ENCODE data around the gene ESR1. TPM values are rescaled to one million over a fixed set of nuclear protein-coding genes. Genes with fewer than 3 reads are reported as not detected.
"Not testable (repeated sequence)": the region's sequence is repeated elsewhere in the genome, so short reads cannot be mapped to it uniquely, and the experiment has no call there.

Gene ESR1
- total and polyA plus RNA-seq, 11 donors: 0.15 to 3.5 (median 0.93) TPM

DNA sequence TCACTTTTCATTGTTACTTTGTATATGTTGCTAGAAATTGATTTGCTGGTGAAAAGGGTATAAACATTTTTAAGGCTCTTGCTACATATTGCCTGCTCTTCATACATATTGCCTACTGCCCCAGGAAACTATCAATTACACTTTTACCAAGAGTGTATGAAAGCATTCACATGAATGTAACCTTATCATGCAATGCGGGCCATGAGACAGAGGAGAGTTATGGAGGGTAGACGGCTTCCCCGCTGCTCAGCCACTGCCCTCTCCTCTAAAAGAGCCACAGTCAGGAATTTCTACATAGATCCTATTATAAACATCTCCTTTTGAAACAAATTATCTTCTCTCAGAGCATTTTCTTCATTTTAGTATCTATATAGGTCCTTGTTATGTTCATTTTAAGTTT lies 264.4 kb downstream of the ESR1 start:
- peaks cover 0 to 24% (median 3%) of the 10 kb centered on the region in 12 donors for H3K4me1 ChIP-seq
- H3K4me3 ChIP-seq: no peak overlapping the region
- DNase-seq (no peak), ATAC-seq (no peak)
- no peak overlapping the region for H3K27ac ChIP-seq
- 51 to 75% (median 66%) methylated on average over 3 of the region's 3 CpGs for WGBS, 4 donors
- TF ChIP-seq POLR2A (IDR thresholded peaks at IDR 0.05): no peak
- TF ChIP-seq, protein P1, sequence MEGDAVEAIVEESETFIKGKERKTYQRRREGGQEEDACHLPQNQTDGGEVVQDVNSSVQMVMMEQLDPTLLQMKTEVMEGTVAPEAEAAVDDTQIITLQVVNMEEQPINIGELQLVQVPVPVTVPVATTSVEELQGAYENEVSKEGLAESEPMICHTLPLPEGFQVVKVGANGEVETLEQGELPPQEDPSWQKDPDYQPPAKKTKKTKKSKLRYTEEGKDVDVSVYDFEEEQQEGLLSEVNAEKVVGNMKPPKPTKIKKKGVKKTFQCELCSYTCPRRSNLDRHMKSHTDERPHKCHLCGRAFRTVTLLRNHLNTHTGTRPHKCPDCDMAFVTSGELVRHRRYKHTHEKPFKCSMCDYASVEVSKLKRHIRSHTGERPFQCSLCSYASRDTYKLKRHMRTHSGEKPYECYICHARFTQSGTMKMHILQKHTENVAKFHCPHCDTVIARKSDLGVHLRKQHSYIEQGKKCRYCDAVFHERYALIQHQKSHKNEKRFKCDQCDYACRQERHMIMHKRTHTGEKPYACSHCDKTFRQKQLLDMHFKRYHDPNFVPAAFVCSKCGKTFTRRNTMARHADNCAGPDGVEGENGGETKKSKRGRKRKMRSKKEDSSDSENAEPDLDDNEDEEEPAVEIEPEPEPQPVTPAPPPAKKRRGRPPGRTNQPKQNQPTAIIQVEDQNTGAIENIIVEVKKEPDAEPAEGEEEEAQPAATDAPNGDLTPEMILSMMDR (IDR thresholded peaks at IDR 0.05): no peak
- intact Hi-C loops (cut with DNase I): no loop called here
- no peaks in the 10 kb centered on the region for H3K36me3 ChIP-seq
- H3K27me3 ChIP-seq: no peaks in the 10 kb centered on the region
- peaks cover 0 to 25% (median 10%) of the 10 kb centered on the region in 12 donors for H3K9me3 ChIP-seq

DNA sequence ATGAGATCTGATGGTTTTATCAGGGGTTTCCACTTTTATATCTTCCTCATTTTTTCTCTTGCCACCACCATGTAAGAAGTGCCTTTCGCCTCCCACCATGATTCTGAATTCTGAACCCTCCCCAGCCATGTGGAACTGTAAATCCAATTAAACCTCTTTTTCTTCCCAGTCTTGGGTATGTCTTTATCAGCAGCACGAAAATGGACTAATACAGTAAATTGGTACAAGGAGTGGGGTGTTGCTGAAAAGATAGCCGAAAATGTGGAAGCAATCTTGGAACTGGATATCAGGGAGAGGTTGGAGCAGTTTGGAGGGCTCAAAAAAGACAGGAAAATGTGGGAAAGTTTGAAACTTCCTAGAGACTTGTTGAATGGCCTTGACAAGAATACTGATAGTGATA lies 268.8 kb downstream of the ESR1 start:
- ATAC-seq; H3K27me3 ChIP-seq; H3K36me3 ChIP-seq; H3K27ac ChIP-seq; intact Hi-C loops (cut with DNase I); H3K4me3 ChIP-seq; DNase-seq: not testable (repeated sequence)
- 69 to 87% (median 77%) methylated on average over 3 of the region's 3 CpGs for WGBS, 4 donors
- H3K9me3 ChIP-seq: peaks cover 0 to 26% (median 11%) of the 10 kb centered on the region in 12 donors
- H3K4me1 ChIP-seq: peaks cover 0 to 13% (median 0%) of the 10 kb centered on the region in 12 donors

DNA sequence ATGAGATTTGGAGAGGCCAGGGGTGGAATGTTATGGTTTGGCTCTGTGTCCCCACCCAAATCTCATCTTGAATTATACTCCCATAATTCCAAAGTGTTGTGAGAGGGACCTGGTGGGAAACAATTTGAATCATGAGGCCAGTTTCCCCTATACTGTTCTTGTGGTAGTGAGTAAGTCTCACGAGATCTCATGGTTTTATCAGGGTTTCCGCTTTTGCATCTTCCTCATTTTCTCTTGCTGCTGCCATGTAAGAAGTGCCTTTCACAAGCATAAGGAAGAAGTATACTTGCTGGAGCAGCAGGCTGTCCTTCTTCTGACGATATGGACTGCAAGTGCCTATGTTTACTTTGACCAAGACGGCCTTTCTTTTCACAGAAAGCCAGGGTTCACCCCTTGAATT lies 270.5 kb downstream of the ESR1 start:
- DNase-seq: no peak
- intact Hi-C loops (cut with DNase I): no loop called here
- no peak for TF ChIP-seq POLR2A (IDR thresholded peaks at IDR 0.05)
- TF ChIP-seq, protein P1 (IDR thresholded peaks at IDR 0.05): no peak
- H3K9me3 ChIP-seq: peaks cover 0 to 26% (median 12%) of the 10 kb centered on the region in 12 donors
- no peaks in the 10 kb centered on the region for H3K36me3 ChIP-seq
- no peak for ATAC-seq
- no peak overlapping the region for H3K27ac ChIP-seq
- 84 to 93% (median 88%) methylated on average over 4 of the region's 4 CpGs for WGBS, 4 donors
- no peak overlapping the region for H3K4me3 ChIP-seq
- no peaks in the 10 kb centered on the region for H3K27me3 ChIP-seq
- no peaks in the 10 kb centered on the region for H3K4me1 ChIP-seq

DNA sequence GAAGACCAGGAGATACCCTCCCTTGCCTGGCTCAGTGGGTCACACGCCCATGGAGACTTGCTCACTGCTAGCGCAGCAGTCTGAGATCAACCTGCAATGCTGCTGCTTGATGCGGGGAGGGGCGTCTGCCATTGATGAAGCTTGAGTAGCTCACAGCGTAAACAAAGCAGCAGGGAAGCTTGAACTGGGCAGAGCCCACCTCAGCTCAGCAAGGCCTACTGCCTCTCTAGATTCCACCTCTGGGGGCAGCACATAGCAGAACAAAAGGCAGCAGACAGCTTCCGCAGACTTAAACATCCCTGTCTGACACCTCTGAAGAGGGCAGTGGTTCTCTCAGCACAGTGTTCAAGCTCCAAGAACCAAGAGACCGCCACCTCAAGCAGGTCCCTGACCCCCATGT lies 271.3 kb downstream of the ESR1 start:
- DNase-seq (no peak), ATAC-seq (no peak)
- H3K27ac ChIP-seq: no peak overlapping the region
- H3K36me3 ChIP-seq: no peaks in the 10 kb centered on the region
- TF ChIP-seq, protein P1 (IDR thresholded peaks at IDR 0.05): no peak
- no peak for TF ChIP-seq POLR2A (IDR thresholded peaks at IDR 0.05)
- no peaks in the 10 kb centered on the region for H3K4me1 ChIP-seq
- 75 to 89% (median 79%) methylated on average over 2 to 7 of the region's 7 CpGs for WGBS, 4 donors
- peaks cover 0 to 26% (median 14%) of the 10 kb centered on the region in 12 donors for H3K9me3 ChIP-seq
- intact Hi-C loops (cut with DNase I): no loop called here
- no peaks in the 10 kb centered on the region for H3K27me3 ChIP-seq
- H3K4me3 ChIP-seq: no peak overlapping the region

DNA sequence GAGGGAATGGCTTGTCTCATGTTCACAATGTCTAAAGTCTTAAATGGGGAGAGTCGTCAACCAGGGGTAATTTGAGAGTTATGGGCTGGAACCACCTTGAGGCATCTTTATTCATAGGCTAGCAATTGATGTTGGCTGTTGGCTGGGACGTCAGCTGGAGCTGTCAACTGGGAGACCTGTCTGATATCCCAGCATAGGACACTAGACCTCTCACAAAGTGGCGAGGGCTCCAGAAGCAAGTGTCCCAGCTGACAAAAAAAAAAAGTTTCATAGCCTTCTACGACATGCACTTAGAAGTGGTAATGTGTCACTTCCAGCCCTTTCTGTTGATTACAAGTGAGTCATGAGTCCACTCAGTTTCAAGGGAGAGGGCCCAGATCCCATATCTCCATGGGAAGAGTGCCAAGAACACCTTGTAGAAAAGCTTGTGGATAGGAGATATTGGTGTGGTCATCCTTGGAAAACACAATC lies 278.0 kb downstream of the ESR1 start:
- peaks cover 0 to 11% (median 0%) of the 10 kb centered on the region in 12 donors for H3K9me3 ChIP-seq
- ATAC-seq (peak in 1 of 4 donors; percentile 16), DNase-seq (no peak)
- 44 to 56% (median 51%) methylated on average over 4 of the region's 4 CpGs for WGBS, 4 donors
- no peaks in the 10 kb centered on the region for H3K27me3 ChIP-seq
- H3K4me3 ChIP-seq: no peak overlapping the region
- peaks cover 0 to 7% (median 0%) of the 10 kb centered on the region in 12 donors for H3K4me1 ChIP-seq
- no peak overlapping the region for H3K27ac ChIP-seq
- TF ChIP-seq, protein P1 (IDR thresholded peaks at IDR 0.05): no peak
- TF ChIP-seq POLR2A (IDR thresholded peaks at IDR 0.05): no peak
- H3K36me3 ChIP-seq: no peaks in the 10 kb centered on the region
- intact Hi-C loops (cut with DNase I): no loop called here
